HT-29 (cell line): ENCODE data around the gene MEI4. TPM values are rescaled to one million over a fixed set of nuclear protein-coding genes. Genes with fewer than 3 reads are reported as not detected.
A peak's percentile ranks its signal among the peaks of the same experiment; 100 is the strongest.
"Not testable (repeated sequence)": the region's sequence is repeated elsewhere in the genome, so short reads cannot be mapped to it uniquely, and the experiment has no call there.

Experiments
- DNase-seq: peaks from one replicate; pipeline ENCODE4 v3.0.0-alpha.2; 2015; ENCODE audit warnings: low spot score
- total RNA-seq: library from RNA; depleted of rRNA; stranded (reverse); fragments of >200 nt; shearing (Covaris generic); gene quantifications from 2 replicates; pipeline ENCODE4 v1.2.3, GENCODE V29; 2014; rRNA removed

Gene MEI4
- total RNA-seq: not detected in 2 replicates

GRCh38 chr6:77652739-77653138 lies at the start of gene MEI4:
MEI4 (plus strand) TSS chr6:77653039; CDS start chr6:77690672, 37,633 bp downstream.
- no peak for DNase-seq

- no peak for DNase-seq
Measured at GRCh38 chr6:77604476-77604875, 48.4 kb upstream of the MEI4 start.

DNA sequence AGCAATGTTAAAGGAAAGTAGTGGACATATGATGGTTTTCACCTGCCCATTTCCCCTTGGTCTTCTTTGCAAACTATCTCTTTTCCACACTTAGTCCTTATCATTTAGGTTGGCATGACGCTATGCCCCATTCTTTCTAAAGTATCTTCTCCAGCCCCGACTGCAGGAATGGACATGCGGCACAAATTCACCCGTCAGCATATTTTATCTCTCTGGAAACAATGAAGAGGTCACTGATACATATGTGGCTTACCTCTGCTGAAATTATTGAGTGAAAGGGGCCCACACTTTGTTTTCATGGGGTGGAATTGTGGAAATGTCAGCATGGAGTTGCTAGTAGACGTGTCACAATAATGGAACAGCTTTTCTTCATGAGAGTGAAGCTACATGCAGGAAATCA lies 45.8 kb upstream of the MEI4 start:
- DNase-seq: no peak

- no peak for DNase-seq
Measured at GRCh38 chr6:77609106-77609505, 43.7 kb upstream of the MEI4 start.

- no peak for DNase-seq
Measured at GRCh38 chr6:77619114-77619513, 33.7 kb upstream of the MEI4 start.

DNA sequence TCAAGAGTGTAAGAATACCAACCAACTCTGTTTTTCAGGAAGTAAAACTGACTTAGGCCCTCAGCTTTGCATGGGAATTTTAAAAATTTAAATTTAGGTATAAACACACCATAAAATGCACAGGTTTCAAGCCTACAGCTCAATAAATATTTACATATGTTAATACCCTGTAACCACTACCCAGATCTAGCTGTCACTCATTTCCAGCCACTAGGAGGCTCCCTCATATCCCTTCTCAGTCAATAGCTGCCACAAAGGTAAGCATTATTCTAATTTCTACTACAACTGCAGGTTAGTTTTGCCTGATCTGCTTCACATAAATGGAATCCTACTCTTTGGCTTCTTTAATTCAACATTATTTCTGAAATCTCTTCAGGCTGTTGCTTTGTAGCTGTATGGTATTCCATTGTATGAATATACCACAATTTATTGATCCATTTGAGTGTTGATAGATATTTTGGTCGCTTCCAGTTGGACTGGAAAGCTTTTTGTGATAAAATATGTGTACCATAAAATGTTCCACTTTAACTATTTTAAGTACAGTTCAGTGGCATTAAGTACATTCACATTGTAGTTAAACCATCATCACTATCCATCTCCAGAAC lies 32.5 kb upstream of the MEI4 start:
- peak; percentile 45 for DNase-seq

DNA sequence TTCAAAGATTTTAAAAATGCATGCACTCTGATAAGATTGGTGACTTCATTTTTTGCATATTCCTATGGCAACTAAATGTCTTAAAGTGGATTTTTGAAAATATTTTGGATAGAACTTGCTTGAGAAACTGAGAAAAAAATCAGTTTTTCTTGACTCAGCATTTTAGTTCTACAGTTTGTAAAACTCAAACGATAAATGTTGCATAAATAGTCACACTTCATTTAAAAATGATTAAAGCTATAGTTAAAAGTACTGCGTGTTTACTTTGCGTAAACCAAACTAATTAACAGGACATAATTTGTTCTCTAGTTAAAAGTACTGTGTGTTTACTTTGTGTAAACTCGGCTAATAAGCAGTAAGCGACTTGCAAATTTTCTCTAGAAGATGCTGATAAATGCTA lies 28.3 kb upstream of the MEI4 start:
- no peak for DNase-seq

- no peak for DNase-seq
Measured at GRCh38 chr6:77626426-77626825, 26.4 kb upstream of the MEI4 start.

DNA sequence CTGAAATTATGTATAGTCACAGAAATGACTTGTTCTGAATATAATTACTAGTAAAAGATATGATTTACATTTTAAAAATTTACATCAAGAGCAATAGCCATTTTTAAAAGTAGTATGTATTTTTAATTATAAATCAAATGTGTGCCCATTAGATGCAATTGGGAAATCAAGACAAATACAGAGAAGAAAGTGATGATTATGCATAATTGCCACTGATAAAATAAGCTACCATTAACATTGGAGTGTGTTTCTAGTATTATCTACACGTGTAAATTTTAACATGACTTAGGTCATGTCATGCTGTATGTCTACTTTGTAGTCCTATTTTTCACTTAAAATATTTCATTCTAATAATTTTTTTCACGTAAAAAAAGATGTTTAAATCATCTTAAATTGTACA lies 22.8 kb upstream of the MEI4 start:
- DNase-seq: no peak

GRCh38 chr6:77633471-77633870 lies 19.4 kb upstream of the MEI4 start:
- no peak for DNase-seq

- no peak for DNase-seq
Measured at GRCh38 chr6:77633993-77634715, 18.7 kb upstream of the MEI4 start.

GRCh38 chr6:77638129-77638830 lies 14.6 kb upstream of the MEI4 start:
- no peak for DNase-seq

DNA sequence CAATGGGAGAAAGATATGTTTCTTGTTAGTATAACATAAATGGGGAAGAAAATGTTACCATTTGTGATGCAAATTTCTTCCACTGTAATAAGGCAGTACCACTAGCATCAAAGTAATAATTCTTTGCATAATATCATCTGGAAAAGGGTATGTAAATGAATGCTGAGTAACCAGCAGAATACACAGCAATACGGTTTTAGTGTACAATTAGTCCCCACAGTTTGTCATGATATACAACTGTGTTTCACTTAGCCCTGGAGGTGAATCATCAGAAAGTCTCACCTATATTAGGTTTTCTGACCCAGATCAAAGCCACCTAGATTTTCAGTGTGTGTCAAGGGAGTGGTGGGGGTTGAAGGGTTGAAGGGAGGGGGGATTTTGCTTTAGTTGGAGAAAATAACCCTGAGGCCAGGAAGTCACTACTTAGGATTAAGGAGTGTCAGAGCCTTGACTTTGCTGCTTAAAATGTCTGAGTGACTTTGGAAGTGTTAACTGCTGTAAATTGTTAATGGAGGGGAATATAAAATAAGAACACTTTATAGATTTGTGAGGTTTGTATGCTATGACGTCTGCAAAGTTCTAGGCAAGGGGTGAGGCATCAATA lies 8.6 kb upstream of the MEI4 start:
- DNase-seq: no peak

DNA sequence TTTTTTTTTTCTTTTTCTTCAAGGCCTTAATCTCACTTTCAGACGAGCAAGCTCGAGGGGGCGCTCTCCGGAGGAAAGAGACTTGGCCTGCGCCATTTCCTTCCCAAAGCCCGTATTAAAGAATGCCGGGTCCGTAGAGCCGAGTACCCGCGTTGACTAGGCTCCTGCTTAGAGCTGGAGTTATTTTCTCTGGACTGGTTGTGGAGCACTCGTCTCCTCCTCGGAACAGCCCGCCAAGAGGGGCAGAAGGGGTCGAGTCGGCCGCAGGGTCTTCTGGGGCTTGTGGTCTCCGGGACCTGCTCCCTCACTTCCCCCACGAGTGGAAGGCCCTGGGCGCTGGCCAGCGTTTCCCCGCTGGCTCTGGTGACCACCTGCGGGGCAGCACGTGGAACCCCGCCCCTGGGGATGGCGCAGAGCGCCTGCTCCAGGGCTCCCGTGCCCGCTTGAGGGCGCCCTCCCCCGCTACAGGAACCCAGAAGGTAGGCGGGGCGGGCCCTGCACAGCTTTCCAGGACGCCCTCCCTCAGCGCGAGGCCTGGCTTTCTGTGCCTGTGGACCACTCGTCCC lies 2.7 kb upstream of the MEI4 start:
- no peak for DNase-seq

GRCh38 chr6:77653816-77654215 lies 977 bp downstream of the MEI4 start:
- no peak for DNase-seq

DNA sequence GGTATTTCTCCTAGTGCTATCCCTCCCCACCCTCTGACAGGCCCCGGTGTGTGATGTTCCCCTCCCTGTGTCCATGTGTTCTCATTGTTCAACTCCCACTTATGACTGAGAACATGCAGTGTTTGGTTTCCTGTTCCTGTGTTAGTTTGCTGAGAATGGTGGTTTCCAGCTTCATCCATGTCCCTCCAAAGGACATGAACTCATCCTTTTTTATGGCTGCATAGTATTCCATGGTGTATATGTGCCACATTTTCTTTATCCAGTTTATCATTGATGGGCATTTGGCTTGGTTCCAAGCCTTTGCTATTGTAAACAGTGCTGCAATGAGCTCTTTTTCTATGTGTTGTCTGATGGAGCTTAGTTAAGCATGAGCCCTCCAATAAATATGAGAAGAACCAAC lies 2.2 kb downstream of the MEI4 start:
- not testable (repeated sequence) for DNase-seq

GRCh38 chr6:77656999-77657764 lies 4.3 kb downstream of the MEI4 start:
- no peak for DNase-seq

DNA sequence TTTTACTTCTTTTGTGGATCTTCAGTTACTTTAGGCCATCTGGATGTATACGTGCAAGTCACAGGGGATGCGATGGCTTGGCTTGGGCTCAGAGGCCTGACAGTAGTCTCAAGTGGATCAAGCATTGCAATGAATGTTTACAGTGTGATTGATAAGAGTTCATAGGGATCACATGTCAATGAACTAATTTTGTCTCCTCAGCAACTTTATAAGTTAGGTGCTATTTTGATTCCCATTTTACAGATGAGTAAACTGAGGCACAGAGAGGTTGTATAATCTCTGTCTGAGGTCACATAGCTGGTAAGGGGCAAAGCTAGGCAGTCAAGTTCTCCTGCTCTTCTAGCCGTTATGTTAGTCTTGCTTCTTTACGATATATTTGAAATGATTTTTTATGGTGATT lies 13.5 kb downstream of the MEI4 start:
- no peak for DNase-seq

DNA sequence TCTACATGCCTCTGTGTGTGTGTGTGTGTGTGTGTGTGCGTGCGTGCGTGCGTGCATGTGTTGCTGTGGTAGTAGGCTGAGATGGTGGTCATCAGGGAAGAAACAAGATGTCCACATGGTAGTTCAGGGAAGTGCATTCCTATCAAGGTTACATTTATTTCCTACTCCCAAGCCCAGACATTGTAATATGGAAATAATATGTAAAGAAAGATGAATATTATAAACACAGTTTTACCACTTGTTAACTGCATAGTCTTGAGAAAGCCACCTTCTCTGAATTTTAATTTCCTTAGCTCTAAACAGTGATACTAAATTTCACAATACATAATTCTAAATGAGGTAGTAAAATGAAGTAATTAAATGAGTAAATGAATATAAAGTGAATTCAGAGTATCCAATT lies 14.0 kb downstream of the MEI4 start:
- no peak for DNase-seq

- DNase-seq: no peak
Measured at GRCh38 chr6:77669913-77670312, 17.1 kb downstream of the MEI4 start.

DNA sequence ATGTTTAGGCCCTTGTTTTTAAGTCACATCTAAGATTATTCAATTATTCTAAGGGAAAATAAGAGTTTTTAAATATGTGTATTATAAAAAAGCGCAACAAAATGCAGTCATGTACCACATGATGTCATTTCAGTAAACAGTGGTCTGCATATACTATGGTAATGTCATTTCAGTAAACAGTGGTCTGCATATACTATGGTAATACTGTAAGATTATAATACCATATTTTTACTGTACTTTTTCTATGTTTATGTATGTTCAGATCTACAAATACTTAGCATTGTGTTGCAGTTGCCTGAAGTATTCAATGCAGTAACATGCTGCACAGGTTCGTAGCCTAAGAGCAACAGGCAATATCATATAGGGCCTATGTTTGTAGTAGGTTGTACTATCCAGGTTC lies 21.4 kb downstream of the MEI4 start:
- DNase-seq: no peak
